HG03432 (cell line): ENCODE data around the gene BCL7A.
"Not testable (repeated sequence)": the region's sequence is repeated elsewhere in the genome, so short reads cannot be mapped to it uniquely, and the experiment has no call there.

Source experiments
- ATAC-seq: cut with Tn5 transposase; IDR thresholded peaks from one replicate; pipeline ENCODE4 v1.9.1; 2021; ENCODE audit warnings: mild to moderate bottlenecking, moderate library complexity; ENCODE audit not compliant: unreplicated experiment

The BCL7A gene

GRCh38 chr12:122089077-122089476 lies 67.4 kb downstream of the BCL7A start:
- ATAC-seq: no peak

- no peak for ATAC-seq
These were observed 69.3 kb downstream of the BCL7A start for GRCh38 chr12:122090759-122091515.

DNA sequence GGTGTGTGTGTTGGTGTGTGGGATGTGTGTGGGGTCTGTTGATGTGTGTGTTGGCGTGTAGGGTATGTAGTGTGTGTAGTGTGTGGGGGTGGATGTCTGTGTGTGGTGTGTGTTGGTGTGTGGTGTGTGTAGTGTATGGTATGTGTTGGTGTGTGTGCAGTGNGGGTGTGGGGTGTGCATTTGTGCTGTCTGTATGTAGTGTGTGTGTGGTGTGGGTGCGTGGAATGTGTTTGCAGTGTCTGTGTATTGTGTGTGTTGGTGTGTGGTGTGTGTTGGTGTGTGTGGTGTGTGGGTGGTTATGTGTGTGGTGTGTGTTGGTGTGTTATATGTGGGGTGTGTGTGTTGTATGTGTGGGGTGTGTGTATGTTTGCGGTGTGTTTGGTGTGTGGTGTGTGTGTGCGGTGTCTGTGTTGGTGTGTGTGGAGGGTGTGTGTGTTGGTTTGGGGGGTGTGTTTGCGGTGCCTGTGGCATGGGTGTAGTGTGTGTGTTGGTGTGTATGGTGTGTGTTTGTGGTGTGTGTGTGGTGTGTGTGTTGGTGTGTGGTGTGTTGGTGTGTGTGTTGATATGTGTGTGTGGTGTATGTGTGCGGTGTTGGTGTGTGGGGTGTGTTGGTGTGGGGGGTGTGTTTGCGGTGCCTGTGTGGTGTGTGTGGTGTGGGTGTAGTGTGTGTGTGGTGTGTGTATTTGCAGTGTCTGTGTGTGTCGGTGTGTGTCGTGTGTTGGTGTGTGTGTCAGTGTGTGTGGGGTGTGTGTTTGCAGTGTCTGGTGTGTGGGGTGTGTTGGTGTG lies 71.6 kb downstream of the BCL7A start:
- ATAC-seq: no peak

GRCh38 chr12:122094137-122094734 lies 72.6 kb downstream of the BCL7A start:
- ATAC-seq: no peak

DNA sequence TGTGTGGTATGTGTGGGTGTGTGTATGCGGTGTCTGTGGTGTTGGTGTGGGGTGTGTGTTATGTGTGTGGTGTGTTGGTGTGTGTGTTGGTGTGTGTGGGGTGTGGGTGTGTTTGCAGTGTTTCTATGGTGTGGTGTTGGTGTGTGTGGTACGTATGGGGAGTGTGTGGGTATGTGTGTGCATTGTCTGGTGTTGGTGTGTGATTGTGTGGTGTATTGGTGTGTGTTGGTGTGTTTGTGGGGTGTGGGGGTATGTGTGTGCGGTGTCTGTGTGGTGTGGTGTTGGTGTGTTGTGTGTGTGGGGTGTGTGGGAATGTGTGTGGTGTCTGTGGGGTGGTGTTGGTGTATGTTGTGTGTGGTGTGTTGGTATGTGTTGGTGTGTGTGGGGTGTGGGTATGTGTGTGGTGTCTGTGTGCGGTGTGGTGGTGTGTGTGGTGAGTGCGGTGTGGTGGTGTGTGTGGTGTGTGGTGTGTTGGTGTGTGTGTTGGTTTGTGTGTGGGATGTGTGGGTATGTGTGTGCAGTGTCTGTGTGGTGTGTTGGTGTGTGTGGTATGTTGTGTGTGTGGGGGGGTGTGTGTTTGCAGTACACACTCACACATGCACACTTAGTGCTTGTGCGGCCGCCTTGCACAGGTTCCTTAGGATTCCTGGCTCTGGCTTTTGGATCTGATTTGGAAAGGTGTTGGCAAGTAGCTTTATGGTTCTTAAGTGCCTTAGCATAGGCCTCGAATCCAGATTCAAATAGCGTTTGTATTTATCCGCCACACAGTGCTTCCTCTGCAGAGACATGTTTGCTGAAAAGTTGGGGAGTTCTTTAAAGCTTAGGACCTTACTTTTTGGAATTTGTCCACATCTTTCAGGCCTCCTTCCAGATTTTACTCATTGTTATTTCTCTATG lies 73.3 kb downstream of the BCL7A start:
- no peak for ATAC-seq

GRCh38 chr12:122096014-122096413 lies 74.3 kb downstream of the BCL7A start:
- no peak for ATAC-seq

- no peak for ATAC-seq
These were observed 75.0 kb downstream of the BCL7A start for GRCh38 chr12:122096591-122097149.

- no peak for ATAC-seq
These were observed 75.9 kb downstream of the BCL7A start for GRCh38 chr12:122097584-122097926.

DNA sequence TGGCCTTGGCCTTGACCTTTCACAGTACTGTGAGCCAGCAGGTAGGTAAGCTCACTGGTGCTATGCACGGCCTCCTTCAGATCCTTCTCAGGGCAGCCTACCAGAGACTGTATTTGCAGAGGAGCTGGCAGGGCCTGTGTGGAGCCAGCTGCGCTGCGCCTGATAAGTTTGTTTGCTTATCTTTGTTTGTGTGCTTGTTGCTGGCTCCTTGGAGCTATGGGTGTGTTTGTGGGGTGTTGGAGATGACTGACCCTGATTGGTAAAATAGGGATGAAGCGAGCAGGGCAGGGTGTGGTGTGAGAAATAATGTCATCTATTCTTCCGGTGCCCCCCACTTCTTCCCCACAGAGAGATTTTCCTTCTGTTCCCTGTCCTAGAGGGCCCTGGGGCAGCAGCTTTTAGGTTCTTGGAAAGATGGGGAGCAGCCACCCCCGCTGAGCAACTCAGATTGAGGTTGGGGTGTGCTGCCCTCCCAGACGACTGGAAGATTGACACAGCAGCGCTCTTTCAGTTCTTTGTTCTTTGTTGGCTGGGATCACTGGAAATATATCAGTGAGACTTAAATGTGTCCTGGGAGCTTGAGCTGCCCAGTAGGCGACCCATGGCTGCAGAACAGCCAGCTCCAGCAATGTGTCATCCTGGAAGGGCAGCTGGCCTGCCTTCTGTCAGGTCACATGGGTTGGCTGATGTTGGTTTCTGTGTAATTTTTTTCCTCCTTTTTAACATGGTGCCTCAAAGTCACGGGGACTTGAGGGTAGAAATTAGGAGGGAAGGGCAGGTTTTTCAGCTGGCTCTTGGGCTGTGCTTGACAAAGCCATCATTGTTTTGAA lies 76.5 kb downstream of the BCL7A start:
- ATAC-seq: no peak

DNA sequence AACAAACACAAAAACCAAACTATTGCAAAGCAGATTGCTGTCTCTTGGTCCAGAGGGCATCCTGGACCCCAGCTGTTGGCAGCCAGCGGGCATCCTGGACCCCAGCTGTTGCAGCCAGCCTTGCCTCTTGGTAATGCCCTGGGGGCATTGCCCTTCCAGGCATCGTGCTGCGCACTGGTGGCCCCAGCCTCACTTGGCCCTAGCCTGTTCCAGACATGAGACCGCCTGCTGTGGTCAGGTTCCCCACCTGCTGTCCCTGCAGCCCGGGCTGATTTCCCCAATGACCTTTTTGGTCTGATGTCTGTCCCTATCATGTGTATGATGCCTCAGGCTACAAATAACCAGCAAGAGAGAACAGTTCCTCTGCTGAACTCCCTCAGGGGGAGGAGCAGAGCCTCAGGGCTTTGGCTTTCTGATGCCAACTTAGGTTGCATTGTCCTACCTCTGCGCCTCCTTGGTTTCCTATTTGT lies 77.6 kb downstream of the BCL7A start:
- ATAC-seq: no peak

DNA sequence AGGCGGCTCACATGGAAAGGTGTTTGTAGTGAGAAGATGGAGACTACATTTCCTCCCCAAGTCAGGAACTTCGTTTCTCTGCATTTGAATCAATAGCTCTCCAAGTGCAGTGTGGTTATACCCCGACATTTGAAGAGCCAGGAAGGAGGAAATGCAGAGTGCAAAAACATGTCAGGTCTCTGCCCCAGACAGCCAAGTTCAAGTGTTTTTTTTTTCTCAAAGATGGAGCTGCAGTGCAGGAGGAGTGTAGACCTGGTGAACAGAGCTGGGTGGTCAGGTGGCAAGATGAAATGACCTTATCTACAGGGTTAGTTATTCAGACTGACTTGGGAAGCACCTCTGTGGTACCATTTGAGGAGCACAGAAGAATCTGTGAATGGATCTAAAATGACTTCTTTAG lies 78.2 kb downstream of the BCL7A start:
- ATAC-seq: no peak

DNA sequence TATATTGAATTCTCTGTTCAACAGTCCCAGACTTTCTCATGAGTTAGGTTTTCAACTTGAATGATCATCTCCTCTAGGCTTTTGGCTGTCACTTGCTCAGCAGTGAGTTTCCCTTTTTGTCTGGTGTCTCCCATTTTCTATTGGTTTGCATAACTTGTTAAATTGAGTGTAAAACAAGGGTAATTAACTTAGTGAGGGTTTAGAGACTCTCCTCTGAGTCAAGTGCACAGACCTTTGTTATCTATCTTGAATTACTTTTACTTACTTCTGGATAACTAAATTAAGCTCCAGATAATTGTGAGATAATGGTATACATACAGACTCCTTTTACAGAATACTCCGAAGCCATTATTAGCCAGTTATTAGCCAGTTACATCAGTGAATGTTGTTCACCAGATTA lies 78.9 kb downstream of the BCL7A start:
- no peak for ATAC-seq

DNA sequence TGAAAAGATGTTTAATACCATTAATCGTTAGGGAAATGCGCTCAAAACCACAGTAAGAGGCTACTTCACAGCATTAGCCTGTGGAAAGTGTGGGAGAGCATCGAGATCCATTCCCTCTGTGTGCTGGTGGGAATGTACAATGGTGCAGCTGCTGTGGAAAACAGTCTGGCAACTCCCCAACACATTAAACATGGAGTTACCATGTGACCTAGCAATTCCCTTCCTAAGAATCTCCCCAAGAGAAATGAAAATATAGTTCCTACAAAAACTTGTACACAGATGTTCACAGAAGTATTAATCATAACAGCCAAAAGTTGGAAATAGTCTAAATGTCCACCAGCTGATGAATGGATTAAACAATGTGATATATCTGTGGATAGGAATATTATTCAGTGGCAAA lies 80.6 kb downstream of the BCL7A start:
- ATAC-seq: no peak

GRCh38 chr12:122104844-122105243 lies 83.2 kb downstream of the BCL7A start:
- no peak for ATAC-seq

- ATAC-seq: not testable (repeated sequence)
These were observed 83.8 kb downstream of the BCL7A start for GRCh38 chr12:122105496-122105895.

DNA sequence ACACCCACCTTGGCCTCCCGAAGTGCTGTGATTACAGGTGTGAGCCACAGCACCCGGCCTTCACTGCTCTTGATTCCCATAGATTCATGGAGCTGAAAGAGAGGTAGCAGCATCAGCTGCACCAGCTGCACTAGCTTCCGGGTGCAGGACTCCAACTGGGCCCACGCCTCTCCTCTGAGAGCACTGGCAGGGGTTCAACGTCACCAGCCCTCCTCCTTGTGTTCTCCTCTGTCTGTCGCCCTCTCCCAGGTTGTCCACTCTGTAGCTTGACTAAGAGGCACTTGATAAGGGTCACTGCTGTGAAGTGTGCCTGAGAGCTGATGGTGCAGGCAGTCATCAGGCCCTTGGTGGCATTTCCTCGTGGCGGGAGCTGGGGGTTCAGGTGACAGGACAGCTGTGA lies 85.2 kb downstream of the BCL7A start:
- no peak for ATAC-seq

GRCh38 chr12:122107261-122107660 lies 85.6 kb downstream of the BCL7A start:
- ATAC-seq: no peak

DNA sequence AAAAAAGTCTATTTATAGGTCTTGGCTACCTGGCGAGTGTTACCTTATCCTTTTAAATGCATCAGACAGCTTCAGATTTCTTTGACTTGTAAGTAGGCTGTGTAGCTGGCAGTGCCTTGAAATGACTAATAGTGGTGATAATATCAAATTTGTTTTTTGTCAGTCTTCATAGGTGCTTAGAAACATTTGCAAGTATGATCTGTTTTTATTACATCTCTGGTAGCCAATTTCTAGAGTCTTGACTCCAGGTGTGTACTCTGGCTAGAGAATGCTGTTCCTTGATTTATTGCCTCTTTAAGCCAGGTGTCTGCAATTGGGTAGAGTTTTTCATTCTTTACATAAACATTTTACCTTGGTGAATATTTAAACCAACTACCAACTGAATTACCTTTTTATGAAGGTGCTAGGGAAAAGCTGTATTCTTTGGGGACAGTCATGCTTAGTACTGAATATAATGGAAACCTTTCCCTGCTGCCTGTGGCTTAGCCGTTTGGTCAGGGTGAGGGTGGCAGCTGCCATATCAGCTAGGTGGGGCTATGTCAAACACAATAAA lies 89.5 kb downstream of the BCL7A start:
- ATAC-seq: no peak
